ENCODE data around the gene FAR2.
"Not testable (repeated sequence)": the region's sequence is repeated elsewhere in the genome, so short reads cannot be mapped to it uniquely, and the experiment has no call there.

GRCh38 chr12:29170478-29171084, 21.5 kb downstream of the FAR2 start:
- not testable (repeated sequence) for TF ChIP-seq SP2 (tag by site-specific recombination; IDR thresholded peaks at IDR 0.05); TCF7L2 (IDR thresholded peaks at IDR 0.05; ENCODE audit: borderline replicate concordance, low read depth, low read length); REST (tag by site-specific recombination; IDR thresholded peaks at IDR 0.05); ZEB2 (tag by site-specific recombination; IDR thresholded peaks at IDR 0.05); ZNF354C (tag by site-specific recombination; IDR thresholded peaks at IDR 0.05; ENCODE audit: borderline replicate concordance, low read depth); RBAK (tag by site-specific recombination; IDR thresholded peaks at IDR 0.05); BCL11B (tag by site-specific recombination; IDR thresholded peaks at IDR 0.05; ENCODE audit: low read depth)
- TF ChIP-seq, protein P1, sequence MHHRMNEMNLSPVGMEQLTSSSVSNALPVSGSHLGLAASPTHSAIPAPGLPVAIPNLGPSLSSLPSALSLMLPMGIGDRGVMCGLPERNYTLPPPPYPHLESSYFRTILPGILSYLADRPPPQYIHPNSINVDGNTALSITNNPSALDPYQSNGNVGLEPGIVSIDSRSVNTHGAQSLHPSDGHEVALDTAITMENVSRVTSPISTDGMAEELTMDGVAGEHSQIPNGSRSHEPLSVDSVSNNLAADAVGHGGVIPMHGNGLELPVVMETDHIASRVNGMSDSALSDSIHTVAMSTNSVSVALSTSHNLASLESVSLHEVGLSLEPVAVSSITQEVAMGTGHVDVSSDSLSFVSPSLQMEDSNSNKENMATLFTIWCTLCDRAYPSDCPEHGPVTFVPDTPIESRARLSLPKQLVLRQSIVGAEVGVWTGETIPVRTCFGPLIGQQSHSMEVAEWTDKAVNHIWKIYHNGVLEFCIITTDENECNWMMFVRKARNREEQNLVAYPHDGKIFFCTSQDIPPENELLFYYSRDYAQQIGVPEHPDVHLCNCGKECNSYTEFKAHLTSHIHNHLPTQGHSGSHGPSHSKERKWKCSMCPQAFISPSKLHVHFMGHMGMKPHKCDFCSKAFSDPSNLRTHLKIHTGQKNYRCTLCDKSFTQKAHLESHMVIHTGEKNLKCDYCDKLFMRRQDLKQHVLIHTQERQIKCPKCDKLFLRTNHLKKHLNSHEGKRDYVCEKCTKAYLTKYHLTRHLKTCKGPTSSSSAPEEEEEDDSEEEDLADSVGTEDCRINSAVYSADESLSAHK (tag by site-specific recombination; IDR thresholded peaks at IDR 0.05), result not testable (repeated sequence)
- TF ChIP-seq, protein P2, sequence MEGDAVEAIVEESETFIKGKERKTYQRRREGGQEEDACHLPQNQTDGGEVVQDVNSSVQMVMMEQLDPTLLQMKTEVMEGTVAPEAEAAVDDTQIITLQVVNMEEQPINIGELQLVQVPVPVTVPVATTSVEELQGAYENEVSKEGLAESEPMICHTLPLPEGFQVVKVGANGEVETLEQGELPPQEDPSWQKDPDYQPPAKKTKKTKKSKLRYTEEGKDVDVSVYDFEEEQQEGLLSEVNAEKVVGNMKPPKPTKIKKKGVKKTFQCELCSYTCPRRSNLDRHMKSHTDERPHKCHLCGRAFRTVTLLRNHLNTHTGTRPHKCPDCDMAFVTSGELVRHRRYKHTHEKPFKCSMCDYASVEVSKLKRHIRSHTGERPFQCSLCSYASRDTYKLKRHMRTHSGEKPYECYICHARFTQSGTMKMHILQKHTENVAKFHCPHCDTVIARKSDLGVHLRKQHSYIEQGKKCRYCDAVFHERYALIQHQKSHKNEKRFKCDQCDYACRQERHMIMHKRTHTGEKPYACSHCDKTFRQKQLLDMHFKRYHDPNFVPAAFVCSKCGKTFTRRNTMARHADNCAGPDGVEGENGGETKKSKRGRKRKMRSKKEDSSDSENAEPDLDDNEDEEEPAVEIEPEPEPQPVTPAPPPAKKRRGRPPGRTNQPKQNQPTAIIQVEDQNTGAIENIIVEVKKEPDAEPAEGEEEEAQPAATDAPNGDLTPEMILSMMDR (tag by site-specific recombination; IDR thresholded peaks at IDR 0.05), result not testable (repeated sequence)
- TF ChIP-seq PRDM1 (tag by site-specific recombination; IDR thresholded peaks at IDR 0.05) (peak; percentile 68), ZNF596 (tag by site-specific recombination; IDR thresholded peaks at IDR 0.05) (peak; percentile 38; the same call in 1 of the 2 replicates)
